ENCODE measurements around the gene OR56A1. TPM values are rescaled to one million over a fixed set of nuclear protein-coding genes. Genes with fewer than 3 reads are reported as not detected.
"Not testable (repeated sequence)": the region's sequence is repeated elsewhere in the genome, so short reads cannot be mapped to it uniquely, and the experiment has no call there.

Gene OR56A1, protein sequence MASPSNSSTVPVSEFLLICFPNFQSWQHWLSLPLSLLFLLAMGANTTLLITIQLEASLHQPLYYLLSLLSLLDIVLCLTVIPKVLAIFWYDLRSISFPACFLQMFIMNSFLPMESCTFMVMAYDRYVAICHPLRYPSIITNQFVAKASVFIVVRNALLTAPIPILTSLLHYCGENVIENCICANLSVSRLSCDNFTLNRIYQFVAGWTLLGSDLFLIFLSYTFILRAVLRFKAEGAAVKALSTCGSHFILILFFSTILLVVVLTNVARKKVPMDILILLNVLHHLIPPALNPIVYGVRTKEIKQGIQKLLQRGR
- not detected for total RNA-seq

DNA sequence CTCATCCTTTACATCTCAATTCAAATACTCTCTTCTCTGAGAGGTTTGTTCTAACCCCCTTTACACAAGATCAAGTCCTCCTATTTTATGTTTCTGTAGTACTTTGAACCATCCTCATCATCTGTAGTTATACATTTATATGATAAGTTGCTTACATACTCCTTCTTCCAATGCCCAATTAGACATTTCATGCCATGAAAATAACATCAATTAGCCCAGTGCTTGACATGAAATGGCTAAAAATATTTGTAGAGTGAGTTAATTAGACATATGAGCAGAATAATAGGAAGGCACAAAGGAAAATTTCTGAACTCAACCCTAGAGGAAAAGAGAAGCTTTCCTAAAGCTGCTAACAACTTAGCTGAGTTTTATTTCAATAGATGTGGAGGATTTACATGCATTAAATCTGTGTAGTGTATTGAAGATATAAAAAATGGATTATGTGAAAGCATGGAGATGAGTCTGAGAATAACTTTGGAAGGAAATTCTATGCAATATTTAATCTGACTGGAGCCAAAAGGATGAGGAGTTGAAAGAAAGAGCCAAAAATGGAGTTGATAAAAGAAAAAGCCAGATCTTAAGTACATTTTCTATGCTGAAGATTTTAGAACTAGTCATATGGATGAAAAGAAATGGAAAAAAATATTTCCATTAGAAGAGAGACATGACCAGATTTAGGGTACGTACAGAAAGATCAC lies at the start of gene OR56A1:
TSS of gene OR56A1 (minus strand) at position 51 of the 698 bp plus-strand sequence. CDS start 3,066 bp downstream, outside the sequence.
- no peak for DNase-seq (ENCODE audit: low read depth in 2 of 3, low spot score in 2 of 3)

DNA sequence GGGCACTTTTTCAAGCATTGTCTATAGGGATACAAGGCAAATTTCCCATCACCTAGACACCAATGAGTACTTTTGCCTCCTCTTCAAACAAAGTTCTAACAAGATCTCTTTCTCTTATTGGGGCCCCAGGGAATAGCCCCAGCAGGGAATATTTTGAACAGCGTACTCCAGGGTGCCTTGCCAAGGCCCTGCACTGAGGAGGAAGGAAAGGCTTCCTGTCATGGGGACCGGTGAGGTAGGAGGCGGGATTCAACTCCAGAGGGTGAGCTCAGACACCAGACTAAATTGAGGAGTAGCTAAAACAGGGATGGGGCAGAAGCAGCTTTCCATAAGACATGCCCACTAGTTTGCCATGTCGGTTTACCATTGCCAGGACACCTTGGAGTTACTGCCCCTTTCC lies 48.9 kb upstream of the OR56A1 start:
- DNase-seq (ENCODE audit: low read depth in 2 of 3, low spot score in 2 of 3) = no peak

DNA sequence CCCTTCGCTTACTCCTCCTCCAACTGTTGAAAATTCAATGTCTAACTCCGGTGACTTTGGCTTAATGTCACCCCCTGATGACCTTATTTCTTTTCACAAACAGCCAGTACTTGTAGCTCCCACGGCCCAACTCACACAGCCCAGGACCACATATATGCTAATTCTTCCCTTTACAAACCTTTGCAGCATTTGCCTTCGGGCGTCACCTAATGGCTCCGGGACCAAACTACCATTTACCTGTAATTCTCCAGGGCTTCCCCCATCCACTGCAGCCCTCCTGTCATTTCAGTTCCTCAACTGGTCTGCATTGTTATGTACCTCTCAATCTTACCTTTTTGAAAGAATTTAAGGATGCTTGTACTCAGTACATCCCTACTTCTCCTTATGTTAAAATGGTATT lies 47.2 kb upstream of the OR56A1 start:
- no peak for DNase-seq (ENCODE audit: low read depth in 2 of 3, low spot score in 2 of 3)

DNA sequence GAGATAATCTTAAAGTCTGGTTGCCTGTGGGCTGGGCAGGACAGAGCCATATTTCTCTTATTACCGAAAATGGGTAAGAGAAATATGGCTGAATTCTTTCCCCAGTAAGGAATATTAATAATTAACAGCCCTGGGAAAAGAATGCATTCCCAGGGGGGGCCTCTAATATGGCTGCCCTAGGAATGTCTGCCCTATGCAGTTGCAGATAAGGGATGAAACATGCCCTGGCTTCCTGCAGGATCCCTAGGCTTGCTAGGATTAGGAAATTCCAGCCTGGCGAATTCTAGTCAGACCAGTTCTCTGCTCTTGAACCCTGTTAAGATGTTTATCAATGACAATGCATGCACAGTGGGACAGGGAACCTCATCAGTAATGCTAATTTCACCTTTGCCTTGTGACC lies 45.9 kb upstream of the OR56A1 start:
- DNase-seq (ENCODE audit: low read depth in 2 of 3, low spot score in 2 of 3) = not testable (repeated sequence)

DNA sequence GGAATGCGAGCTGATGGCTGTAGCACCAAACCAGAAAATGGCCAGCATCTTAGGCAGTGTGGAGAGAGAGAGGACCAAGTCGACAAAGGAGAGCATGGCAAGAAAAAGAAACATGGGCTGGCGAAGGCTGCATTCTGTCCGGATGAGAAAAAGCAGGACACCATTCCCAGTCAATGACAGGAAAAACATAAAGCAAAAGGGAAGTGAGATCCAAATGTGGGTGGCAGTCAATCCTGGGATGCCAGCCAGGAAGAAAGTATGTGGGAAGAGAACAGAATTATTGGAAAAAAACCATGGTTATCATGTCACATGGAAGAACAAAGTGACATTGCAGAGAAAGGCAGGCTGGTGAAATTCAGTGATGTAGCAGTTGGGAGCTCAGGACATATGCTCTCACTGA lies 36.9 kb upstream of the OR56A1 start:
- DNase-seq (ENCODE audit: low read depth in 2 of 3, low spot score in 2 of 3) = no peak

DNA sequence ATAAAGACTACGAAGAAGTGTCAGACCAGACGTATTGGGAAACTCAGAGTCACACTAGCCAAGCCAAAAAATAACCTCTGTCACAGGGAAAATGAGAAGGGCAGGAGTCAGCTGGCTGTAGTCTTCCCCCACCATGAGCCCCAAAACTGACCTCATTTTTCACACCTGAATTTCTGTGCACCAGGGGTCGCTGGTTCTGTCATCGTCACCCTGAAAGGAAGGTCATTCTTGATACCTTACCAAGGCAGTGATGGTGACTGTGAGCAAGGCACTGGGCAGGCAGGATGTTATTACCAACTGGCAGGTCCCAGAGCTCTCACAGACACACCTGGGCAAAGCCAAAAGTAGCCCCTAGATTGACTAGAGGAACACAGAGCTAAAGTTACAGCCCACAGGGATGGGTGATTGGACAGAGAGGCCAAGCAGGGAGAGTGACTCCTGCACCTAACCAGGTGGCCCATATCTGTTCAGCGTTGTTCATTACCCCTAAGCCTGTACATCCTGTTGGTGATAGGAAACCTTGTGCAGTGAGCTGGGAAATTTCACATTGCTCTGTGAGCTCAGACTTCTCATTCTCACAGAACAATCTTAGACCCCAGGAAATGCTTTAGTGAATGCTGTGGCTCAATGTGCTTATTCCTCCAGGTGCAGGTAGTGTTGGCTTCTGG lies 32.3 kb upstream of the OR56A1 start:
- no peak for DNase-seq (ENCODE audit: low read depth in 2 of 3, low spot score in 2 of 3)

DNA sequence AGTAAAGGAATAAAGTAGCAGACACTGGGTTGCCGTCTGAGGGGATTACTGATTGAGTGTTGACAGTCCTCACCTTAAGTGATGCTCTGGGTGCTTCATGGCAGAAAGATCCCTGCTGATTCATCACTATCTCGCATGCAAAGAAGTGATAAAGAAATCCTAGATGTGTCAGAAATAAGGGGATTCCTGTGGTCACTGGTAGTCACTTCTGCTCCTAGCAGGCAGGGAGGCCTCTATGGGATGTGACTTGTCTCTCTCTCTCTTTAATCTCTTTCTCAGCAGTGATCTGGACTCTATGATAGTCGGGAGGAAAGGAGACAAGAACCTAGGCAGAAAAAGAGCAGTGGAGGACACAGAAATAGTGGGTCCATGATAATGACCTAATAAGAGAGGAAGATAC lies 30.9 kb upstream of the OR56A1 start:
- no peak for DNase-seq (ENCODE audit: low read depth in 2 of 3, low spot score in 2 of 3)

DNA sequence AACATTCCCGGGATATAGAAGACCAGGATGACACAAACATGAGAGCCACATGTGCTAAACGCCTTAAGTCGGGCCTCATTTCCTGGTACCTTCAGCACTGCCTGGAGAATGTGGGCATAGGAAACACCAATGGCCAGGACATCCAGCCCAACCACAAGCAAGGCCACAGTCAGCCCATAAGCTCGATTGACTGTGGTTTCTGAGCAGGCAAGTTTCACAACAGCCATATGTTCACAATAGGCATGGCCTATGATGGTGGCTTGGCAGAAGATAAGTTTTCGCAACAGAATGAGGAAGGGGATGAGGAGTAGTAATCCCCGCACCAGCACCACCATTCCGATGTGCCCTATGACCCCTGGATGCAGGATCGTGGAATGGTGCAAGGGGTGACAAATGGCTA lies 26.9 kb upstream of the OR56A1 start:
- no peak for DNase-seq (ENCODE audit: low read depth in 2 of 3, low spot score in 2 of 3)

DNA sequence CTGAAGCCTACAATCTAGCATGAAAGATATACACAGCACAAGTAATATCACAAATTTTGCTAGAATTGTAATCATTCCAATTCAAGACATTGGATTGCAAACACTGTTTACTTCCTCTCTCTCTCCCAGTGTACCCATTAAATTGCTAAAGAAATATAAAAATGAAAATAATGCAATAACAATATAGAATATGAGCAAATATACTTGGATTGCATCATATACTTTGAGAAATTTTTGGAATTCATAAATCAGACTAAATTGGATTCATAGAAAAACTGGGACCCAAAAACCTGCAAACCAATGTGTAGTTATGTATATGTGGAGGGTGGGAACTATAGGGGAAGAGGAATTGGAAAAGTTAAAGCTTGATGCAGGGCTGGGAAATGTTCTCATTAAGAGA lies 25.0 kb upstream of the OR56A1 start:
- DNase-seq (ENCODE audit: low read depth in 2 of 3, low spot score in 2 of 3) = no peak

DNA sequence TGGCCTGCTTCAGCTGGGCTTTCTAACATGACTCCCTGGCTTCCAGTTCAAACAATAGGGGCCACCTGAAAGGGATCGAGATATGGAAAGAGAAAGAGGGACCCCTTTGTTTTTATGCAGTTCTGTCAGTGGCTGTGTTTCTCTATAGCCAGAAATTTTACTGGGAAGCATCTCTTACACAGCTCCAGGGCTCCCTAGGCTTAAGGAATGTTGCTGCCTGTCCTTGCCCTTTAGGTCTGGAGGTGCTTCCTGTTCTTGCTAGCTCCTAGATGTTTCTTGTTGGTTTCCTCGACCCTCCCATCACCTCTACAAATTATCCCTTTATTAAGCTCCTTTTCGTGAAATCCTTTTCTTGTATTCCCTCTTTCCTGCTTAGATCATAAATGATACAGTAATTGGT lies 21.8 kb upstream of the OR56A1 start:
- no peak for DNase-seq (ENCODE audit: low read depth in 2 of 3, low spot score in 2 of 3)

DNA sequence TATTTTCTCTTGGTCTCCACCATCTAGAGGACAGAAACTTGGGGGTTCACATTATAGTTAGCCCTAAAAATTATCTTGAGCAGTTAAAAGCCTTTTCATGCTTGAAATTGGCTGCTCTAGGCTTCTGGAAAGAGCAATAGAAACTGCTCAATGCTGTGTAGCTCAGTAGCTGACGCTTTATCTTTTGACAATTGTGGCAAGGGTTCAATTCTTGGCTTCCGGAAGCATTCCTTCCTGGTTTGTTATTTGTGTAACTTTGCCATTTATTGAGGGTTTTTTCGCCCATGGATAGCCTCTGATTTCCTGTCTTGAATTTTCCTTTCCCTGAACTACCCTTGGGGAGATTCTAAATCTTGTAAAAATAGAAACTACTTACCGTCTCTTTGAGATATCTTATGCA lies 10.3 kb upstream of the OR56A1 start:
- DNase-seq (ENCODE audit: low read depth in 2 of 3, low spot score in 2 of 3) = no peak

DNA sequence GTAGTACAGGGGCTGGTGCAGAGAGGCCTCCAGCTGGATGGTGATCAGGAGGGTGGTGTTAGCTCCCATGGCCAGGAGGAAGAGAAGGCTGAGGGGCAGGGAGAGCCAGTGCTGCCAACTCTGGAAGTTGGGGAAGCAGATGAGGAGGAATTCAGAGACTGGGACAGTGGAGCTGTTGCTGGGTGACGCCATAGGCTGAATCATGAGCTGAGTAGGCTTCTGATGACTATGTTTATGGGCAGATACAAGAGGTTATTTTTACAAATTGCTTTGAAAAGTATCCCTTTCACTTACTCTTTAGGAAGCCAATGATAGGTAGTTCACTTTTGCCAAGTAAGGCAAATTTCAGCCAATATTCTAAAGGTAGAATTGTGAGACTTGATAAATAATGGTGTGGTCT lies 3.1 kb downstream of the OR56A1 start:
- DNase-seq (ENCODE audit: low read depth in 2 of 3, low spot score in 2 of 3) = no peak

DNA sequence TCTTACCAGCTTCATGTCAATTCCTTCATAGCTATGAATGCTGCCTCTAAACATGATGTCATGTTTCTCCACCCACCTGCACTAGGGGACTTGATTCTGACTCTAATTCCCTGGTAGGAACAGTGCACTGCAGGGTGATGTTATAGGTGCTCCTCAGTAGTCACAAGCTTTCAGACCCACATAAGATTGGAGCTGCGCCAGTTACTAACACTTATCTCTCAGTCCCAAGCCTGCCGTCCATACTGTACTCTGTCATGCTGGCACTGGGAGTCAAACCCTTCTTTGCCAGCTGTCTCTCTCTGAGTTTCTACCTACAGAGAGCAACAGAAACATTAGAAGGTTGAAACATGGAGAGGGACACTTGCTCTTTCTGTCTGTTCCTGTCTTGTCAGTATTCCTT lies 5.5 kb downstream of the OR56A1 start:
- DNase-seq (ENCODE audit: low read depth in 2 of 3, low spot score in 2 of 3) = no peak

DNA sequence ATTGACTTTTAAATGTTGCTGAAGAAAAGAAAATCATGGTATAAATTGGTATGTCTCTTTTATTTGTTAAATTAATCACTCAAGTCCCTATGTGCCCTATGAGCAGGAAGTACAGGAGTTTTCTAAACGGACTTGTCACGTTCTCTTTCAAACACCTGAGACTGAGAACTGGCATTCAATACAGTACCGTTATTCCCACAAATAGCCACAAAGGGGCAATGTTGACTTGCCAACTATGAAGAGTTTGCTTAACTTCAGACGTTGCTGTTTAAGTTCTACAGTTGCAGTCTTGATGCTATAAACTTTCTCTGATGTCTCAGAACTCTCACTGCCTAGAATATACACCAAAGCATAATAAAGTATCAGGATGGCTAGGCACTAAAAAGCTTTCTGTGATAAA lies 7.6 kb downstream of the OR56A1 start:
- DNase-seq (ENCODE audit: low read depth in 2 of 3, low spot score in 2 of 3) = peak in 2 of 3 donors; percentile 33 to 77

DNA sequence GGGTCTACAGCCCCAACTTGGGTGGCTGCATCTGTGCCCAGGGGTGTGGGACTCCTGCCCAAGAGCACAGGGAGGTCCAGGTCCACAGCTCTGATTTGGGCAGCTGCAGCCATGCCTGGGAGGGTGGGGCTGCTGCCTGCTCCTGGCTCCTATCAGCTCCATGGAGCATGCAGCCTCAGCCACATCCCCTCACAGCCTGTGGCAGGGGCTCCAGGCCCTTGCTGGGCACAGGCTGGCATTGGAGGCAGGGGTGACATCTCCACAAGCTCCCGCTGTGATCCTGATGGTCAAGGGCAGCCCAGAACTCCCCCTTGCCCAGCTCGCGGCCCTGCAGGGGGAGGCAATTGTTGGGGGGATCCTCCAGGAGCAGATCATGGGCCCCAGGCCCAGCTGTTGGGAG lies 17.5 kb downstream of the OR56A1 start:
- DNase-seq (ENCODE audit: low read depth in 2 of 3, low spot score in 2 of 3) = no peak

DNA sequence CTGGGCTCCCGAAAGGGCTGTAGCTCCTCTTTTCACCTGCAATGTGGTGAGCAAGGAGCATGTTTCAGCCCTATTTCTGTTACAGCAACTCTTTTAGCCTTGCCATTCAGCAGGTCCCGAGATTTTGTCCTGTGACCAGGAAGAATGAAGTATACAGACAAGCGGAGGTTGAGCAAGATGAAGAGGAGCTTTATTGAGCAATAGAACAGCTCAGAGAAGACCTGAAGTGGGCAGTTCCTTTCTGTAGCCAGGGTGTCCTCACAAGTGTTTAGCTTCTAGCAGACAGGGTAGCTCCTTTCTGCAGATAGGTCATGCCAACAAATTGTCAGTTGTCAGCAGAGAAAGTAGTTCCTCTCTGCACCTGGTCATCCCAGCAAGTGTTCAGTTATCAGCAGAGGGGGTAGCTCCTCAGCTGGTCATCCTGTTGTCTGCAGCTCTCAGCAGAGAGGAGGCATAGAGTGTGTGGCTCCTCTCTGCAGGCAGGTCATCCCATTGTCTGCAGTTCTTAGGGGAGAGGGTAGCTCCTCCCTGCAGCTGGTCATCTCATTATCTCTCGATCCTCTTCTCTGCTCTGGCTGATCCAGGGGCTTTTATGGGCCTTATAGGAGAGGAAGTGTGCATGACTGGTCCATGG lies 18.4 kb downstream of the OR56A1 start:
- no peak for DNase-seq (ENCODE audit: low read depth in 2 of 3, low spot score in 2 of 3)

DNA sequence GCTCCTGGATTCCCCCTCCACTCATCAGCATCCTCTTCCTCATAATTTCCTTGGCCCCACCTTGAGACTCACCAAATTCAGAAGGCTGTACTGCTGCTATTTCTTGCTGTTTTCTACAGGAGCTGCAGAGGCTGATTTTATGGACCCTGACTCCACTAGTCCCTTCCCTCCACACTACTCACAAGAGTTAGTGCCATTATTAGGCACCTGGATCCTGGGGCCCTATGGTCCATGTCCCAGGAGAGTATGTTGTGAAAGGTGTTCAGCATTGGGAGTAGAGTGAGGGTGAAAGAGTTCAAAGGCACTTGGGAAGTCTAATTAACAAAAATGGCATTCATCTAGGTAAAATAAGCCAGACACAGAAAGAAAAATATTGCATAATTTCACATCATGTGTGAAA lies 23.7 kb downstream of the OR56A1 start, which contains the start of gene OR56A4:
TSS of gene OR56A4 (minus strand) at position 101 of the 400 bp plus-strand sequence. CDS start 3,954 bp downstream, outside the sequence.
- DNase-seq (ENCODE audit: low read depth in 2 of 3, low spot score in 2 of 3) = no peak

DNA sequence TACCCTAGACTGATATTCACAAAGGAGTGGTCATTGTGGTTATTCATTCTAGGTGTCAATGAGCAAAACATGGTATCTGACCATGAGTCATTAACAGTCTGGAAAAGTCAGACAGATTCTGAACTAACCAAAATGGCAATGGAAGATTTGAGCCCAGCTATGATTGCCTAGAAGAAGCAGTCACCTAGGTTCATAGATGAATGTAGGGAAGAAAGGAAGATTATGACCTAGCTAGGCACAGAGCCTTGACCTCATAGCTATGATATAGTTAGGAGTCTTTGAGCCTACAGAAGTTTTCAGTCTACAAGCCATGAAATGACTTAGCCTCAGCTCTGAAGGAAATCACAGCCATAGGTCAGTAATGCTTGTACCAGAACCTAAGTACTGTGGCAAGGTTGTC lies 24.2 kb downstream of the OR56A1 start:
- DNase-seq (ENCODE audit: low read depth in 2 of 3, low spot score in 2 of 3) = no peak

DNA sequence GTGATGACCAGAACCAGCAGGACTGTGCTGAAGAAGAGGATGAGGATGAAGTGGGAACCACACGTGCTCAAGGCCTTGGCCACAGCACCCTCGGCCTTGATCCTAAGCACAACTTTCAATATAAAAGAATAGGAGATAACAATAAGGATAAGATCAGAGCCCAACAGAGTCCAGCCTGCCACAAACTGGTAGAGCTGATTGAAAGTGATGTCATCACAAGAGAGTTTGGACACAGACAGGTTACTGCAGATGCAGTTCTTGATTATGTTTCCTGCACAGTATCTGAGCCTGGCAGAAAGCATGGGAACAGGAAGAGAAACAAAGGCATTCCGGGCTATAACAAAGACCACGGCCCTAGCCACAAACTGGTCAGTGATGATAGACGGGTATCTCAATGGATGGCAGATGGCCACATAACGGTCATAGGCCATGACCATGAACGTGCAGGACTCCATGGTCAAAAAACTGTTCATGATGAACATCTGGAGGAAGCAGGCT lies 28.3 kb downstream of the OR56A1 start:
- no peak for DNase-seq (ENCODE audit: low read depth in 2 of 3, low spot score in 2 of 3)

DNA sequence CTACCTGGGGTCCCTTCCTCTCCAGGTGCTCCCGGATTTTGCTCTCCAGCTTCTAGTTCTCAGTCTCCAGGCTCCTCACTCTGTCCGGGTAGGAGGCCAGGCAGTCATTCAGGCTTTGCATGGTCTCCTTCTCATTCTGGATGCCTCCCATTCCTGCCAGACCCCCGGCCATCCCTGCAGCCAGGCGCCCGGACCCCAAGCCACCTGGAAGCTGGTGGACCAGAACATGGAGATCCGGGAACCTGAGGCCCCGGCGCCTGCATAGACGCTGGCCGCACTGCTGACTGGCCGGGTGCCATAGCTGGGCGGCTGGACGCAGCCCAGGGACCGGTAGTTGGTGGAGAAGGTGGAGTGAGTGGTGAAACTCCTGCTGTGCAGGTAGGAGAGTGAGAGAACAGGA lies 35.8 kb downstream of the OR56A1 start:
- no peak for DNase-seq (ENCODE audit: low read depth in 2 of 3, low spot score in 2 of 3)

DNA sequence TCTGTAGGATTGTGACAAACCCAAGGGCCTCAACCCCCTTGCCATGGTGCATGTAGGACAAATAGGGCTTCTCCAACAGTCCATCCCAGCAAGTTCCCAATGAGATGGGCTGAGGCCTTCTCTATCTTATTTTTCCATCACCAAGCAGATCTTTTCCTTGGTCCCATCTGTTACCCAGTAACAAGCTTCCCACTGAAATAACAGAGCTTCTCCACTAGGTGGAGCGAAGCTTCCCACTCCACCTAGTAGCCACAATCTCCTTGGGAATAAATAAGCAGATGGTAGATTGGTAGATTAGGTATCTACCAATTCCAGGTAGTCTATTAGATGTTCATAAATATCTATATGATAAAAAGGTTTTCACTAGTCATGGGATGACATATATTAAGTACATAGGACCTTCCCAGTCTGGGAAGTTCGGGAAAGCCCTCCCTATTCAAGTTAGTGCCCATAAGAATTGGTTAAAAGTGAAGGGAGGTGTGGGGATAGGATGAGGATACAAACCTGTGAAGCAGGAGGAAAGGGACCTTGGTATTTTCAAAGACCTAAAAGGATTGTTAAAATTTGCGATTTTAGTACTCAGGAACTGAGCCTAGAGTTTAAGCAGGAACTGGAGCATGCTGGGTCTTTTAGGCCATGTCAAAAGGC lies 37.8 kb downstream of the OR56A1 start:
- DNase-seq (ENCODE audit: low read depth in 2 of 3, low spot score in 2 of 3) = peak in 1 of 3 donors; percentile 19
